SK-N-SH (cell line): ENCODE data around the gene SHF. TPM values are rescaled to one million over a fixed set of nuclear protein-coding genes. Genes with fewer than 3 reads are reported as not detected.

Experiments used
- CTCF ChIA-PET: fragments of 300-600, 350-600 bp; formaldehyde crosslinking; extraction: SDS; loops from one replicate; lab custom pipeline; 2021; lab: Yijun Ruan, JAX
- POLR2A ChIA-PET: fragments of 350-600 bp; sonication (Branson Sonifier 250); formaldehyde crosslinking; extraction: SDS; loops from one replicate; lab custom pipeline; 2020; ENCODE audit warnings: antibody characterized with exemption, inconsistent platforms; lab: Yijun Ruan, JAX
- DNase-seq: peaks from one replicate; pipeline ENCODE4 v3.0.0; 2012
- H2AFZ ChIP-seq: fragments of 200-600 bp; sonication (generic); 2 replicates; pipeline ENCODE4 v1.8.1; 2016; ENCODE audit warnings: antibody characterized with exemption, mild to moderate bottlenecking, low read depth
- H3F3A ChIP-seq: fragments of 200-600 bp; sonication (generic); replicated peaks from 2 replicates; pipeline ENCODE3; 2016; ENCODE audit warnings: antibody characterized with exemption, mild to moderate bottlenecking; ENCODE audit not compliant: insufficient read depth
- H3K27ac ChIP-seq, 2 experiments: fragments of 200-500 bp in 1 of 2; fragments of 200-600 bp in 1 of 2; sonication (Bioruptor generic) in 1 of 2; sonication (generic), shearing (Covaris generic) in 1 of 2; 2 replicates each; pipeline versions ENCODE4 v1.5.1 to v1.6.1; 2014 to 2016; ENCODE audit warnings: low read depth in 2 of 2, inconsistent platforms in 1 of 2, low read length in 1 of 2, mild to moderate bottlenecking in 1 of 2, mixed read lengths in 1 of 2
- H3K27me3 ChIP-seq: fragments of 200-600 bp; sonication (generic), shearing (Covaris generic); 2 replicates; pipeline ENCODE4 v1.6.1; 2016; ENCODE audit warnings: mixed run types; ENCODE audit not compliant: insufficient read depth
- H3K36me3 ChIP-seq, 2 experiments: fragments of 200-500 bp in 1 of 2; fragments of 200-600 bp in 1 of 2; sonication (Bioruptor generic) in 1 of 2; sonication (generic) in 1 of 2; replicated peaks in 1 of 2; 2 replicates each; pipeline versions ENCODE3 to v1.5.1; 2014 to 2016; ENCODE audit warnings: low read length in 1 of 2, mild to moderate bottlenecking in 1 of 2; ENCODE audit not compliant: insufficient read depth in 2 of 2, control insufficient read depth in 1 of 2
- H3K4me1 ChIP-seq, 2 experiments: fragments of 200-500 bp in 1 of 2; fragments of 200-600 bp in 1 of 2; sonication (Bioruptor generic) in 1 of 2; sonication (generic), shearing (Covaris generic) in 1 of 2; 2 replicates each; pipeline versions ENCODE4 v1.5.1 to v1.6.1; 2014 to 2016; ENCODE audit warnings: low read depth in 1 of 2, low read length in 1 of 2, mixed run types in 1 of 2; ENCODE audit not compliant: insufficient read depth in 2 of 2, control insufficient read depth in 1 of 2
- H3K4me2 ChIP-seq: fragments of 200-600 bp; sonication (generic), shearing (Covaris generic); 2 replicates; pipeline ENCODE4 v1.6.1; 2017; ENCODE audit warnings: mixed run types
- H3K4me3 ChIP-seq, 2 experiments: fragments of 200-500 bp in 1 of 2; fragments of 200-600 bp in 1 of 2; sonication (Bioruptor generic) in 1 of 2; sonication (generic), shearing (Covaris generic) in 1 of 2; 2 replicates each; pipeline versions ENCODE4 v1.5.1 to v1.8.1; 2014 to 2016; ENCODE audit warnings: low read depth in 2 of 2, inconsistent platforms in 1 of 2, low read length in 1 of 2, mild to moderate bottlenecking in 1 of 2, mixed read lengths in 1 of 2, moderate library complexity in 1 of 2
- H3K79me2 ChIP-seq: fragments of 200-600 bp; sonication (generic); 2 replicates; pipeline ENCODE4 v1.8.1; 2017; ENCODE audit warnings: mild to moderate bottlenecking; ENCODE audit not compliant: insufficient read depth
- H3K9ac ChIP-seq: fragments of 200-600 bp; sonication (generic); 2 replicates; pipeline ENCODE4 v1.6.1; 2017; ENCODE audit warnings: mixed run types
- H3K9me2 ChIP-seq: fragments of 200-600 bp; sonication (generic); 2 replicates; pipeline ENCODE4 v1.6.1; 2017; ENCODE audit warnings: mixed run types
- H3K9me3 ChIP-seq: fragments of 200-600 bp; sonication (generic); 2 replicates; pipeline ENCODE4 v1.6.1; 2017; ENCODE audit warnings: mixed run types, mild to moderate bottlenecking, moderate library complexity
- H4K20me1 ChIP-seq: fragments of 200-600 bp; sonication (generic); 2 replicates; pipeline ENCODE4 v1.6.1; 2017; ENCODE audit warnings: mild to moderate bottlenecking, mixed run types; ENCODE audit not compliant: insufficient read depth
- ELF1 ChIP-seq: IDR thresholded peaks from 2 replicates; pipeline ENCODE4 v1.4.0; 2012
- EP300 ChIP-seq, 2 experiments: IDR thresholded peaks; 2 replicates each; pipeline versions ENCODE4 v1.4.0 to v1.6.1; 2012; ENCODE audit warnings: borderline replicate concordance in 1 of 2, low read depth in 1 of 2, low read length in 1 of 2
- FOSL2 ChIP-seq: IDR thresholded peaks from 2 replicates; pipeline ENCODE4 v1.4.0; 2012; ENCODE audit warnings: low read depth, mild to moderate bottlenecking, moderate library complexity, borderline replicate concordance
- GABPA ChIP-seq: IDR thresholded peaks from 2 replicates; pipeline ENCODE4 v1.4.0; 2012; ENCODE audit warnings: low read depth, mild to moderate bottlenecking
- GATA2 ChIP-seq: sonication (generic); formaldehyde crosslinking; IDR thresholded peaks from 2 replicates; pipeline ENCODE4 v1.5.0; 2020; ENCODE audit warnings: mild to moderate bottlenecking, missing genetic modification reagents
- JUND ChIP-seq: IDR thresholded peaks from 2 replicates; pipeline ENCODE4 v1.4.0; 2012
- MEF2A ChIP-seq: IDR thresholded peaks from 2 replicates; pipeline ENCODE4 v1.4.0; 2012; ENCODE audit warnings: low read depth, borderline replicate concordance
- NFIC ChIP-seq: IDR thresholded peaks from 2 replicates; pipeline ENCODE4 v1.4.0; 2012; ENCODE audit warnings: borderline replicate concordance
- NRF1 ChIP-seq: IDR thresholded peaks from 2 replicates; pipeline ENCODE4 v1.6.1; 2012; ENCODE audit warnings: low read depth, mild to moderate bottlenecking, low read length
- POLR2AphosphoS5 ChIP-seq: IDR thresholded peaks from 2 replicates; pipeline ENCODE4 v1.6.1; 2012; ENCODE audit warnings: low read depth, low read length
- RAD21 ChIP-seq: IDR thresholded peaks from 2 replicates; pipeline ENCODE4 v1.6.1; 2012; ENCODE audit warnings: mild to moderate bottlenecking, low read length
- RFX5 ChIP-seq: IDR thresholded peaks from 2 replicates; pipeline ENCODE4 v1.6.1; 2012; ENCODE audit warnings: mild to moderate bottlenecking, improper control_type of control experiment, low read length
- SIN3A ChIP-seq: IDR thresholded peaks from 2 replicates; pipeline ENCODE4 v1.6.1; 2012; ENCODE audit warnings: low read depth, mild to moderate bottlenecking, low read length, moderate library complexity, borderline replicate concordance
- TCF12 ChIP-seq: IDR thresholded peaks from 2 replicates; pipeline ENCODE4 v1.4.0; 2012
- WGBS: methylation state at CpG from one replicate; pipeline ENCODE4 v1.1.6; 2017; ENCODE audit warnings: low lambda C conversion rate; 5-methylcytosine and 5-hydroxymethylcytosine counted together
- polyA plus RNA-seq, 3 experiments: library from polyadenylated mRNA; depleted of rRNA; stranded (reverse); fragments of >200 nt; gene quantifications; 2 replicates each; pipeline ENCODE4 v1.2.3, GENCODE V29; 2012
- TF ChIP-seq, protein P1 (sequence below): IDR thresholded peaks from 2 replicates; pipeline ENCODE4 v1.4.0; 2012; ENCODE audit warnings: low read depth, borderline replicate concordance
- TF ChIP-seq, protein P2 (sequence below): fragments of 150-350 bp; IDR thresholded peaks from 2 replicates; pipeline ENCODE4 v1.6.1; 2017; ENCODE audit warnings: antibody characterized with exemption, low read length, low read depth, borderline replicate concordance
- TF ChIP-seq, protein P3 (sequence below): IDR thresholded peaks from 2 replicates; pipeline ENCODE4; 2012
- TF ChIP-seq, protein P4 (sequence below): IDR thresholded peaks from 2 replicates; pipeline ENCODE4 v1.4.0; 2012; ENCODE audit warnings: low read depth, borderline replicate concordance
- TF ChIP-seq, protein P5 (sequence below): IDR thresholded peaks from 2 replicates; pipeline ENCODE4 v1.6.1; 2012; ENCODE audit warnings: mild to moderate bottlenecking, low read depth, low read length, moderate library complexity

The SHF gene
- polyA plus RNA-seq, 1 of the 3 experiments (the other 2 are of a cell fraction), result 5.5 TPM

DNA sequence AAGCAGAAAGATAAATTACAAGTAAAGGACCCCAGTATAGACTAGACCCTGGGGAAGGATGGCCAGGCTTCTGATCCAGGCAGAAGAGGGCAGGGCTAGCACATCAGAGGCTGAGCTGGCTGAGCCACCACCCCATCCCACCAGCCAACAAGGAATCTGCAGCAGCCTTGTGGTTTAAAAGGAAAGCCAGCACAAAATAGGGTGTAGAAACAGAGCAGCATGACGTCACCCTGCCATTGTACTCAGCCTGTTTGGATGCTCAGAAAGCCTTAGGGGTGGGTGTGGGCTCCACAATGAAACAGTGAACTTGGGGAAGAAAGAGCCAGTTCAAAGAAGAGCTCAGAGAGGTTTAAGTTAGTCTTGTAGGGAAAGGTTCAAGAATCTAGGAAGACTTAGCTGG is 29.8 kb downstream of the SHF start:
- Histone ChIP-seq H2AFZ (no peak overlapping the region), H3K9me3 (no peaks in the 10 kb centered on the region), H3K36me3 (no peaks in the 10 kb centered on the region), H3K9ac (no peak overlapping the region), H3K4me3 (no peak overlapping the region), H3K79me2 (no peaks in the 10 kb centered on the region), H3K4me1 (peaks cover 5 to 6% of the 10 kb centered on the region in 2 experiments; a peak in 3 of 4 replicates), H4K20me1 (no peaks in the 10 kb centered on the region), H3K9me2 (no peaks in the 10 kb centered on the region), H3K27me3 (no peaks in the 10 kb centered on the region)
- DNase-seq, result no peak
- 72% methylated on average over 1 of the region's 1 CpG for WGBS
- TF ChIP-seq, protein P1, sequence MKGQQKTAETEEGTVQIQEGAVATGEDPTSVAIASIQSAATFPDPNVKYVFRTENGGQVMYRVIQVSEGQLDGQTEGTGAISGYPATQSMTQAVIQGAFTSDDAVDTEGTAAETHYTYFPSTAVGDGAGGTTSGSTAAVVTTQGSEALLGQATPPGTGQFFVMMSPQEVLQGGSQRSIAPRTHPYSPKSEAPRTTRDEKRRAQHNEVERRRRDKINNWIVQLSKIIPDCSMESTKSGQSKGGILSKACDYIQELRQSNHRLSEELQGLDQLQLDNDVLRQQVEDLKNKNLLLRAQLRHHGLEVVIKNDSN, result no peak
- no peak for TF ChIP-seq NRF1
- no peak for TF ChIP-seq RAD21
- TF ChIP-seq EP300 (IDR thresholded peaks at IDR 0.05; ENCODE audit: borderline replicate concordance in 1 of 2, low read depth in 1 of 2, low read length in 1 of 2), result no peak
- TF ChIP-seq, protein P2, sequence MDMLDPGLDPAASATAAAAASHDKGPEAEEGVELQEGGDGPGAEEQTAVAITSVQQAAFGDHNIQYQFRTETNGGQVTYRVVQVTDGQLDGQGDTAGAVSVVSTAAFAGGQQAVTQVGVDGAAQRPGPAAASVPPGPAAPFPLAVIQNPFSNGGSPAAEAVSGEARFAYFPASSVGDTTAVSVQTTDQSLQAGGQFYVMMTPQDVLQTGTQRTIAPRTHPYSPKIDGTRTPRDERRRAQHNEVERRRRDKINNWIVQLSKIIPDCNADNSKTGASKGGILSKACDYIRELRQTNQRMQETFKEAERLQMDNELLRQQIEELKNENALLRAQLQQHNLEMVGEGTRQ, result no peak
- TF ChIP-seq NFIC, result no peak
- no peak for TF ChIP-seq TCF12
- no peak for TF ChIP-seq JUND
- TF ChIP-seq, all 33 proteins: peak for 0
- no peak overlapping the region for H3K4me2 ChIP-seq
- H3K27ac ChIP-seq, result no peak overlapping the region
- ChIA-PET CTCF (interaction anchor here (2.2 to 10.7 kb wide), 2 partner anchors 44 to 299 kb away, joined by 8 to 226 read pairs; no protein-coding TSS in a partner anchor), POLR2A (no interaction called here)
- H3F3A ChIP-seq, result no peaks in the 10 kb centered on the region

DNA sequence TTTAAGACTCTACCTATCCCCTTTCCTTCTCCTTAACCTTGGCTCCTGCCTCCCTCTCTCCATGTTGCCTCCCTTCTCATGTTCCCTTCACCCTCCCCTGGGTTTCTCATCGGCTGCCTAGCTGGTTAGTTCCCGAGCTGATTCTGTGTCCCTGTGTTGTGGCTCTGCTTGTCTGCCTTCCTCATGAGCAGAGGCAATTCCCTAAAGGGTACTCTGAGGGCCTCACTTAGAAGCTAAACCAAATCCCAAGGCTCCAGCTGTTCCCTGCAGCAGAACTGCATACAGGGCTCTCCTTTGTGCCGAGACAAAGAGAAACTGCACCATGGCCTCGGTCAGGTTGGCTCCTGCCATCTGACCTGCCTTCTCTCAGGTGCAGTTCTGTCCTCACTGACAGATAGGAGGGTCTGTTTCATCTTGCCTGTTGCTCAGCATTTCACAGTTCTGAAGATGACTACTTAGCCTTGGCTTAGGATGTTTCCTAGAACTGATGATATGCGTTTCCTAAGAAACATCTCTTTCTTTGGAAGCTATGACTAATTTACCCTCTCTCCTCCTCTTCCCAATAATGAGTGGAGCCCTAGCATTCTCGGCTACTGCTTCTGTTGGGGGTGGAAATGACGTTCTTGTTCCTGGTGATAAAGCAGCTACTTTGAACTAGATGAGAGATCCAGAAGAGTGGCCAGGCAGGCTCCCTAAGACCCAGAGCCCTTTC is 30.9 kb downstream of the SHF start:
- 71% methylated on average over 5 of the region's 7 CpGs for WGBS
- CTCF ChIA-PET, result interaction anchor here (0.7 to 10.7 kb wide), 4 partner anchors 10 to 301 kb away, joined by 3 to 226 read pairs (median 9); no protein-coding TSS in a partner anchor
- H3K4me2 ChIP-seq, result no peak overlapping the region
- H3K4me1 ChIP-seq, result peaks cover 0 to 2% of the 10 kb centered on the region in 2 experiments; a peak in 1 of 4 replicates
- H3K79me2 ChIP-seq, result no peaks in the 10 kb centered on the region
- H3K36me3 ChIP-seq, result no peaks in the 10 kb centered on the region
- H2AFZ ChIP-seq, result no peak overlapping the region
- no peak for DNase-seq
- H3K4me3 ChIP-seq, result no peak overlapping the region
- no peaks in the 10 kb centered on the region for H4K20me1 ChIP-seq
- H3K9me2 ChIP-seq, result no peaks in the 10 kb centered on the region
- H3K27ac ChIP-seq, result no peak overlapping the region
- POLR2A ChIA-PET, result interaction anchor here (1.4 kb wide), 1 partner anchor 11 kb away, joined by 3 read pairs; no protein-coding TSS in a partner anchor
- no peaks in the 10 kb centered on the region for H3K27me3 ChIP-seq
- no peaks in the 10 kb centered on the region for H3F3A ChIP-seq
- H3K9ac ChIP-seq, result no peak overlapping the region
- H3K9me3 ChIP-seq, result no peaks in the 10 kb centered on the region
- TF ChIP-seq MEF2A (no peak), SIN3A (no peak), NRF1 (no peak), FOSL2 (no peak), GATA2 (CRISPR knock-in tag) (no peak), ELF1 (no peak), NFIC (no peak), RFX5 (no peak), GABPA (no peak), RAD21 (no peak), POLR2AphosphoS5 (no peak)
- TF ChIP-seq, protein P3, sequence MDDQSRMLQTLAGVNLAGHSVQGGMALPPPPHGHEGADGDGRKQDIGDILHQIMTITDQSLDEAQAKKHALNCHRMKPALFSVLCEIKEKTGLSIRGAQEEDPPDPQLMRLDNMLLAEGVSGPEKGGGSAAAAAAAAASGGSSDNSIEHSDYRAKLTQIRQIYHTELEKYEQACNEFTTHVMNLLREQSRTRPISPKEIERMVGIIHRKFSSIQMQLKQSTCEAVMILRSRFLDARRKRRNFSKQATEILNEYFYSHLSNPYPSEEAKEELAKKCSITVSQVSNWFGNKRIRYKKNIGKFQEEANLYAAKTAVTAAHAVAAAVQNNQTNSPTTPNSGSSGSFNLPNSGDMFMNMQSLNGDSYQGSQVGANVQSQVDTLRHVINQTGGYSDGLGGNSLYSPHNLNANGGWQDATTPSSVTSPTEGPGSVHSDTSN, result no peak
- TF ChIP-seq, protein P4, sequence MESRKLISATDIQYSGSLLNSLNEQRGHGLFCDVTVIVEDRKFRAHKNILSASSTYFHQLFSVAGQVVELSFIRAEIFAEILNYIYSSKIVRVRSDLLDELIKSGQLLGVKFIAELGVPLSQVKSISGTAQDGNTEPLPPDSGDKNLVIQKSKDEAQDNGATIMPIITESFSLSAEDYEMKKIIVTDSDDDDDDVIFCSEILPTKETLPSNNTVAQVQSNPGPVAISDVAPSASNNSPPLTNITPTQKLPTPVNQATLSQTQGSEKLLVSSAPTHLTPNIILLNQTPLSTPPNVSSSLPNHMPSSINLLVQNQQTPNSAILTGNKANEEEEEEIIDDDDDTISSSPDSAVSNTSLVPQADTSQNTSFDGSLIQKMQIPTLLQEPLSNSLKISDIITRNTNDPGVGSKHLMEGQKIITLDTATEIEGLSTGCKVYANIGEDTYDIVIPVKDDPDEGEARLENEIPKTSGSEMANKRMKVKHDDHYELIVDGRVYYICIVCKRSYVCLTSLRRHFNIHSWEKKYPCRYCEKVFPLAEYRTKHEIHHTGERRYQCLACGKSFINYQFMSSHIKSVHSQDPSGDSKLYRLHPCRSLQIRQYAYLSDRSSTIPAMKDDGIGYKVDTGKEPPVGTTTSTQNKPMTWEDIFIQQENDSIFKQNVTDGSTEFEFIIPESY, result no peak
- TF ChIP-seq, protein P5, sequence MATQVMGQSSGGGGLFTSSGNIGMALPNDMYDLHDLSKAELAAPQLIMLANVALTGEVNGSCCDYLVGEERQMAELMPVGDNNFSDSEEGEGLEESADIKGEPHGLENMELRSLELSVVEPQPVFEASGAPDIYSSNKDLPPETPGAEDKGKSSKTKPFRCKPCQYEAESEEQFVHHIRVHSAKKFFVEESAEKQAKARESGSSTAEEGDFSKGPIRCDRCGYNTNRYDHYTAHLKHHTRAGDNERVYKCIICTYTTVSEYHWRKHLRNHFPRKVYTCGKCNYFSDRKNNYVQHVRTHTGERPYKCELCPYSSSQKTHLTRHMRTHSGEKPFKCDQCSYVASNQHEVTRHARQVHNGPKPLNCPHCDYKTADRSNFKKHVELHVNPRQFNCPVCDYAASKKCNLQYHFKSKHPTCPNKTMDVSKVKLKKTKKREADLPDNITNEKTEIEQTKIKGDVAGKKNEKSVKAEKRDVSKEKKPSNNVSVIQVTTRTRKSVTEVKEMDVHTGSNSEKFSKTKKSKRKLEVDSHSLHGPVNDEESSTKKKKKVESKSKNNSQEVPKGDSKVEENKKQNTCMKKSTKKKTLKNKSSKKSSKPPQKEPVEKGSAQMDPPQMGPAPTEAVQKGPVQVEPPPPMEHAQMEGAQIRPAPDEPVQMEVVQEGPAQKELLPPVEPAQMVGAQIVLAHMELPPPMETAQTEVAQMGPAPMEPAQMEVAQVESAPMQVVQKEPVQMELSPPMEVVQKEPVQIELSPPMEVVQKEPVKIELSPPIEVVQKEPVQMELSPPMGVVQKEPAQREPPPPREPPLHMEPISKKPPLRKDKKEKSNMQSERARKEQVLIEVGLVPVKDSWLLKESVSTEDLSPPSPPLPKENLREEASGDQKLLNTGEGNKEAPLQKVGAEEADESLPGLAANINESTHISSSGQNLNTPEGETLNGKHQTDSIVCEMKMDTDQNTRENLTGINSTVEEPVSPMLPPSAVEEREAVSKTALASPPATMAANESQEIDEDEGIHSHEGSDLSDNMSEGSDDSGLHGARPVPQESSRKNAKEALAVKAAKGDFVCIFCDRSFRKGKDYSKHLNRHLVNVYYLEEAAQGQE, result no peak
